ENCODE data around the gene TBPL1.

DNA sequence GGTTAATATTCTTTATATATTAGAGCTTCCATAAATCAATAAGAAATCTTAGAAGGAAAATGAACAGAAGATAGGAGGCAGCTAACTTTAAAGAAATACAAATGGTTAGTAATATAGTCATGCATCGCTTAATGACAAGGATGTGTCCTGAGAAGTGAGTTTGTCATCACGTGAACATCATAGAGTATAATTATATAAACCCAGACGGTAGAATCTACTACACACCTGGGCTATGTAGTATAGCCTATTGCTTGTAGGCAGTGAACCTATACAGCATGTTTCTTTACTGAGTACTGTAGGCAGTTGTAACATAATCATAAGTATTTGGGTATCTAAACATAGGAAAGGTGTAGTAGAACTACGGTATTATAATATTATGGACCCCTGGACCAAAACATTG, 14.3 kb downstream of the TBPL1 start:
- TF ChIP-seq CTCF (IDR thresholded peaks at IDR 0.05; ENCODE audit: low read depth, low read length) = no peak
- TF ChIP-seq POLR2A (IDR thresholded peaks at IDR 0.05; ENCODE audit: extremely low read depth, insufficient read length) = no peak
- no peak for TF ChIP-seq MYC (IDR thresholded peaks at IDR 0.05; ENCODE audit: low read depth, low read length)

All from NB4 (cell line).